Transverse colon (tissue), 4 donors: Measurements from ENCODE around the gene HNRNPR.

Experiments used
- EP300 ChIP-seq: sonication (generic); formaldehyde crosslinking; IDR thresholded peaks from one replicate; pipeline ENCODE4 v1.6.1; 2017; ENCODE audit warnings: antibody characterized with exemption, low read depth
- POLR2A ChIP-seq: fragments of 450-650 bp; IDR thresholded peaks from one replicate; pipeline ENCODE4 v1.6.1; 2016; ENCODE audit warnings: antibody characterized with exemption, mild to moderate bottlenecking, moderate library complexity
- POLR2AphosphoS5 ChIP-seq, 3 donors: sonication (generic); formaldehyde crosslinking; IDR thresholded peaks; one replicate each; pipeline ENCODE4 v1.6.1; 2016; ENCODE audit warnings: antibody characterized with exemption in 3 of 3
- TF ChIP-seq, protein P1 (sequence below), 5 experiments: fragments of 200-600 bp in 3 of 5; fragments of 450-650 bp in 2 of 5; sonication (generic) in 3 of 5; IDR thresholded peaks; 1 replicate in 2 of 5; 2 replicates in 3 of 5; pipeline ENCODE4 v1.5.1; 2016 to 2017; ENCODE audit warnings: antibody characterized with exemption in 5 of 5, inconsistent platforms in 3 of 5, mild to moderate bottlenecking in 2 of 5, moderate library complexity in 1 of 5

DNA sequence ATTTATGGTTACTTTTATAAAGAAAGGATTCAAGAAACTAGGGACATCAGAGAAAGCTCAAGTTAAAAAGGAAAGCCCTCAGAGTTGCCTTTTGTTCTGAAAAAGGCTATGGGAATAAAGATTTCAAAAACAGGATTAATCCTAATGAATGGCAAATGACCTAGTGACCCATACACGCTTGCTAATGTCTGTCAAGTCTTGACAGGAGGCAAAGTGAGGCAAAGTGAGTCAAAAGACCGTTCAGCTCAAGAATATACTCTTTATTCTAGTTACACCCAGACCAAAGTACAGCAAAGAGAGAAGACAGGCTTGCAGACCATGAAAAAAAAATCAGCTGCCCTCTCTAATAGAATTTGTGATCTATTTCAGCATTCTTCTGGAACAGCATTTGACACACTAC, 22.1 kb upstream of the HNRNPR start:
- TF ChIP-seq, protein P1, sequence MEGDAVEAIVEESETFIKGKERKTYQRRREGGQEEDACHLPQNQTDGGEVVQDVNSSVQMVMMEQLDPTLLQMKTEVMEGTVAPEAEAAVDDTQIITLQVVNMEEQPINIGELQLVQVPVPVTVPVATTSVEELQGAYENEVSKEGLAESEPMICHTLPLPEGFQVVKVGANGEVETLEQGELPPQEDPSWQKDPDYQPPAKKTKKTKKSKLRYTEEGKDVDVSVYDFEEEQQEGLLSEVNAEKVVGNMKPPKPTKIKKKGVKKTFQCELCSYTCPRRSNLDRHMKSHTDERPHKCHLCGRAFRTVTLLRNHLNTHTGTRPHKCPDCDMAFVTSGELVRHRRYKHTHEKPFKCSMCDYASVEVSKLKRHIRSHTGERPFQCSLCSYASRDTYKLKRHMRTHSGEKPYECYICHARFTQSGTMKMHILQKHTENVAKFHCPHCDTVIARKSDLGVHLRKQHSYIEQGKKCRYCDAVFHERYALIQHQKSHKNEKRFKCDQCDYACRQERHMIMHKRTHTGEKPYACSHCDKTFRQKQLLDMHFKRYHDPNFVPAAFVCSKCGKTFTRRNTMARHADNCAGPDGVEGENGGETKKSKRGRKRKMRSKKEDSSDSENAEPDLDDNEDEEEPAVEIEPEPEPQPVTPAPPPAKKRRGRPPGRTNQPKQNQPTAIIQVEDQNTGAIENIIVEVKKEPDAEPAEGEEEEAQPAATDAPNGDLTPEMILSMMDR (IDR thresholded peaks at IDR 0.05), result no peak
- TF ChIP-seq EP300 (no peak), POLR2A (no peak), POLR2AphosphoS5 (IDR thresholded peaks at IDR 0.05) (no peak)
